Measurements from ENCODE around the gene CLDND1. TPM values are rescaled to one million over a fixed set of nuclear protein-coding genes. Genes with fewer than 3 reads are reported as not detected.

Gene CLDND1
- total RNA-seq, 1 experiment from 2014 or later, result 80.6 TPM

DNA sequence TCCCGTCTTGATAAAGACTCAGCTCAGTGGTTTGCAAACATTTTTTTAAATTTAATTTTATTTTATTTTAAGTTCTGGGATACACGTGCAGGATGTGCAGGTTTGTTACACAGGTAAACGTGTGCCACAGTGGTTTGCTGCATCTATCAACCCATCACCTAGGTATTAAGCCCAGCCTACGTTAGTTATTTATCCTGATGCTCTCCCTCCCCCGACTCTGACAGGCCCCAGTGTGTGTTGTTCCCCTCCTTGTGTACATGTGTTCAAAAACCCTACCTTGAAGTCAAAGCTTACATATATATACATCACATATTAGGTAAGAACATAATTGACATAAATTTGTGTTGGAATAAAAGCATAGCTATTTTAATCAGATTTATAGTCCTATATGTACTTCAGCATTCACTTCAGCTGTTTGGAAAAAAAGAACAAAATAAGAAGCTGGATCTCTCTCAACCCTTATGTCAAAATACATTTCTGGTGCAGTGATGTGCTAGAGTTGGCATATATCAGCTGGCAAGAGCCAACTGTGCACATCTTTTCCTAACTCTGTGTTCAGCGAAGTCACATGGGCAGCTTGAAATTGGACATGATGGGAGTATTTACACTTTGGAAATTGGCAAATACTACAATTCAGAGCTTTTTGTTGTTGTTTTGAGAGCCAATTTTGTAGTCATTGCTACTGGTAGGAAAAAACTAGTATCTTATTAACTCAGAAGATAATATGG lies 35.6 kb upstream of the CLDND1 start:
- H3K4me1 Mint-ChIP-seq, result no peaks in the 10 kb centered on the region
- no peak overlapping the region for H3K27ac Mint-ChIP-seq
- no peaks in the 10 kb centered on the region; the same call in 1 of the 2 replicates for H3K9me3 Mint-ChIP-seq
- POLR2A ChIA-PET, result no interaction called here
- ATAC-seq, result no peak
- H3K36me3 Mint-ChIP-seq, result no peaks in the 10 kb centered on the region
- no peak overlapping the region for H3K4me3 Mint-ChIP-seq
- TF ChIP-seq CREB1 (CRISPR knock-in tag; IDR thresholded peaks at IDR 0.05), result no peak
- no peak for TF ChIP-seq IRF2 (CRISPR knock-in tag; IDR thresholded peaks at IDR 0.05; ENCODE audit: borderline replicate concordance, low read depth)
- TF ChIP-seq GRHL2 (CRISPR knock-in tag; IDR thresholded peaks at IDR 0.05; ENCODE audit: insufficient replicate concordance, severe bottlenecking), result no peak
- no peak for TF ChIP-seq SOX15 (CRISPR knock-in tag; IDR thresholded peaks at IDR 0.05)
- no peak for DNase-seq (ENCODE audit: low spot score)
- CTCF ChIA-PET, result no interaction called here
- H3K27me3 Mint-ChIP-seq (ENCODE audit: low read depth), result no peaks in the 10 kb centered on the region

DNA sequence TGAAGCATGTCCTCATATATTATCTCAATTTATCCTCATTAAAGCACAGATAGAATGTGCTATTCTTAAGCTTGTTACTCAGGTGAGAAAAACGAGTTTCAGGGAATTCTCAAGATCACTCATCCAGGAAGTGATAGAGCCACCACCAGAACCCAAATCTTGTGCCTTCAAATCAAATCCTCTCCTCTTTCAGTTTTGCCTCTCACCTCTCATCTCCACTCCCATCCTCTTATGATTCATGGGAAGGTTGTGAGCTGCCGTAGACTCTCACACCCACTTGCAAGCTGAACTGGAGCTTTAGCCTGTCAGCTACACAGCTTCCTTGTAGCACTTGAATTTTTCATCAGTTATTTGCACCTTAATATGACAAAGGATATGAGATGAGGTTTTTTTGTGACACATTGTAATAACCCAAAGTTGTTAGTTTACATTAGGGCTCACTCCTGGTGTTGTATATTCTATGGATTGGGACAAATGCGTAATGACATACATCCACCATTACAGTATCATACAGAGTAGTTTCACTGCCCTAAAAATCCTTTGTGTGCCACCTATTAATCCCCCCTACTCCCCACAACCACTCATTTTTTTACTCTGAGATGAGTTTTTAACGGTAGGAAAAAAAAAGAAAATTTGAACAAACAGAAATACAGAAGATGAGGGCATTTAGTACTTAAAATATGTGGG lies 34.8 kb upstream of the CLDND1 start:
- ChIA-PET POLR2A (no interaction called here), CTCF (interaction anchor here (1.2 kb wide), 1 partner anchor 55 kb away, joined by 3 read pairs; no protein-coding TSS in a partner anchor)
- no peak for TF ChIP-seq JUN (CRISPR knock-in tag; IDR thresholded peaks at IDR 0.05)
- no peak for TF ChIP-seq MYBL2 (CRISPR knock-in tag; IDR thresholded peaks at IDR 0.05)
- TF ChIP-seq, protein P1, sequence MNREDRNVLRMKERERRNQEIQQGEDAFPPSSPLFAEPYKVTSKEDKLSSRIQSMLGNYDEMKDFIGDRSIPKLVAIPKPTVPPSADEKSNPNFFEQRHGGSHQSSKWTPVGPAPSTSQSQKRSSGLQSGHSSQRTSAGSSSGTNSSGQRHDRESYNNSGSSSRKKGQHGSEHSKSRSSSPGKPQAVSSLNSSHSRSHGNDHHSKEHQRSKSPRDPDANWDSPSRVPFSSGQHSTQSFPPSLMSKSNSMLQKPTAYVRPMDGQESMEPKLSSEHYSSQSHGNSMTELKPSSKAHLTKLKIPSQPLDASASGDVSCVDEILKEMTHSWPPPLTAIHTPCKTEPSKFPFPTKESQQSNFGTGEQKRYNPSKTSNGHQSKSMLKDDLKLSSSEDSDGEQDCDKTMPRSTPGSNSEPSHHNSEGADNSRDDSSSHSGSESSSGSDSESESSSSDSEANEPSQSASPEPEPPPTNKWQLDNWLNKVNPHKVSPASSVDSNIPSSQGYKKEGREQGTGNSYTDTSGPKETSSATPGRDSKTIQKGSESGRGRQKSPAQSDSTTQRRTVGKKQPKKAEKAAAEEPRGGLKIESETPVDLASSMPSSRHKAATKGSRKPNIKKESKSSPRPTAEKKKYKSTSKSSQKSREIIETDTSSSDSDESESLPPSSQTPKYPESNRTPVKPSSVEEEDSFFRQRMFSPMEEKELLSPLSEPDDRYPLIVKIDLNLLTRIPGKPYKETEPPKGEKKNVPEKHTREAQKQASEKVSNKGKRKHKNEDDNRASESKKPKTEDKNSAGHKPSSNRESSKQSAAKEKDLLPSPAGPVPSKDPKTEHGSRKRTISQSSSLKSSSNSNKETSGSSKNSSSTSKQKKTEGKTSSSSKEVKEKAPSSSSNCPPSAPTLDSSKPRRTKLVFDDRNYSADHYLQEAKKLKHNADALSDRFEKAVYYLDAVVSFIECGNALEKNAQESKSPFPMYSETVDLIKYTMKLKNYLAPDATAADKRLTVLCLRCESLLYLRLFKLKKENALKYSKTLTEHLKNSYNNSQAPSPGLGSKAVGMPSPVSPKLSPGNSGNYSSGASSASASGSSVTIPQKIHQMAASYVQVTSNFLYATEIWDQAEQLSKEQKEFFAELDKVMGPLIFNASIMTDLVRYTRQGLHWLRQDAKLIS (CRISPR knock-in tag; IDR thresholded peaks at IDR 0.05; ENCODE audit: borderline replicate concordance), result no peak
- TF ChIP-seq ZNF138 (CRISPR knock-in tag; conservative IDR thresholded peaks at IDR 0.05), result no peak
- TF ChIP-seq ZNF317 (CRISPR knock-in tag; IDR thresholded peaks at IDR 0.05; ENCODE audit: borderline replicate concordance, low read depth), result no peak
- TF ChIP-seq TP53 (CRISPR knock-in tag; IDR thresholded peaks at IDR 0.05), result no peak
- TF ChIP-seq, protein P2, sequence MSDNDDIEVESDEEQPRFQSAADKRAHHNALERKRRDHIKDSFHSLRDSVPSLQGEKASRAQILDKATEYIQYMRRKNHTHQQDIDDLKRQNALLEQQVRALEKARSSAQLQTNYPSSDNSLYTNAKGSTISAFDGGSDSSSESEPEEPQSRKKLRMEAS (CRISPR knock-in tag; IDR thresholded peaks at IDR 0.05), result no peak
- ATAC-seq (no peak), DNase-seq (ENCODE audit: low spot score) (no peak)
- H3K4me1 Mint-ChIP-seq, result no peaks in the 10 kb centered on the region
- no peaks in the 10 kb centered on the region for H3K27me3 Mint-ChIP-seq (ENCODE audit: low read depth)
- H3K36me3 Mint-ChIP-seq, result no peaks in the 10 kb centered on the region
- H3K27ac Mint-ChIP-seq, result no peak overlapping the region
- H3K4me3 Mint-ChIP-seq, result no peak overlapping the region
- no peaks in the 10 kb centered on the region; the same call in 1 of the 2 replicates for H3K9me3 Mint-ChIP-seq

DNA sequence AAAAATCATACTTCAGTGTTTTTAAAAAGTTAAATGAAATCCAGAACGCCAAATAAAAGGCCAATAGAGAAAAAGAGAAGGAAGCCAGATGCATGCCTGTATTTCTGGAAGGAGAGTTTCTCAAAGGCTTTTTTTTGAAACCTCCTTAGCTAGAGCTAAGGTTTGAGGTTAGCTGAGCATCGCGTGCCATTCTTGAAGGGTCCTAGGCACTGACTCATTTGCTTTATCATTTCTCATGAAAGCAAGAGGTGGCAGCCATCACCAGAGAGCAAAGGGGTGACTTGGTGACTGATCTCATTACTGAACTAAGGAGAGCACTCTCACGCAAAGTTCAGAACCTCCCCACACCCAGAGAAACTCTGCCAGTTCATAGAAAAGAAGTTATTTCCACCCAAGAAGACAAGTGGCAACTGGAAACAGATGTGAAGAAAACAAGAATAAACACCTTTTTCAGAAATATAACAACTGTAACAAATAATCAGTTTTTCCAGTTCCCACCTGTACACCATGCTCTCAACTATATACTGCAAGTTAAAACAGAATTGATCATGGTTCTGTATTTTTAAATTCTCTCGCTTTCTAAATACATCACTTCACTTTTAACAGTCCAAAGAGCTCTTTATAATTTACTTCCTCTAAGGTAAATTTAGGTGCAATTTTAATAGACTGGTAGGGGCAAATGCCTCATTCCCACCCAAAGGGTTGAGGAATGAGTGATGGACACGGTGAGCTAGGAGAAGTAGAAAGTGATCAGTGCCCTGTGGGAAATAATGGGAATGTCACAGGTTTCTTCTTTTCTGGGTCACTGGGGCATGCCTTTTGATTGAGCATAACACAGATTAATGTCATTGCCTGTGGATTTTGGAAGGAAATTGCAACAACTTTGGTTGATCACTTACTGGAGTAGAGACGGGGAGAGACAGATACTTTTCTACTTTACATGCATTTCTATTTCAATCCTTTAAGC lies 33.7 kb upstream of the CLDND1 start:
- Mint-ChIP-seq H3K36me3 (no peaks in the 10 kb centered on the region), H3K4me1 (no peaks in the 10 kb centered on the region), H3K27me3 (ENCODE audit: low read depth) (no peaks in the 10 kb centered on the region), H3K27ac (no peak overlapping the region), H3K4me3 (no peak overlapping the region), H3K9me3 (no peaks in the 10 kb centered on the region; the same call in 1 of the 2 replicates)
- DNase-seq (ENCODE audit: low spot score) (no peak), ATAC-seq (no peak)
- TF ChIP-seq, protein P3, sequence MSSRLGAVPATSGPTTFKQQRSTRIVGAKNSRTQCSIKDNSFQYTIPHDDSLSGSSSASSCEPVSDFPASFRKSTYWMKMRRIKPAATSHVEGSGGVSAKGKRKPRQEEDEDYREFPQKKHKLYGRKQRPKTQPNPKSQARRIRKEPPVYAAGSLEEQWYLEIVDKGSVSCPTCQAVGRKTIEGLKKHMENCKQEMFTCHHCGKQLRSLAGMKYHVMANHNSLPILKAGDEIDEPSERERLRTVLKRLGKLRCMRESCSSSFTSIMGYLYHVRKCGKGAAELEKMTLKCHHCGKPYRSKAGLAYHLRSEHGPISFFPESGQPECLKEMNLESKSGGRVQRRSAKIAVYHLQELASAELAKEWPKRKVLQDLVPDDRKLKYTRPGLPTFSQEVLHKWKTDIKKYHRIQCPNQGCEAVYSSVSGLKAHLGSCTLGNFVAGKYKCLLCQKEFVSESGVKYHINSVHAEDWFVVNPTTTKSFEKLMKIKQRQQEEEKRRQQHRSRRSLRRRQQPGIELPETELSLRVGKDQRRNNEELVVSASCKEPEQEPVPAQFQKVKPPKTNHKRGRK (CRISPR knock-in tag; IDR thresholded peaks at IDR 0.05; ENCODE audit: borderline replicate concordance), result no peak
- CTCF ChIA-PET, result interaction anchor here (1.2 kb wide), 1 partner anchor 56 kb away, joined by 3 read pairs; no protein-coding TSS in a partner anchor
- POLR2A ChIA-PET, result no interaction called here
